Esophagus muscularis mucosa (tissue), 4 donors: ENCODE measurements around the gene COPG2. TPM values are rescaled to one million over a fixed set of nuclear protein-coding genes. Genes with fewer than 3 reads are reported as not detected.
A peak's percentile ranks its signal among the peaks of the same experiment; 100 is the strongest.

Source experiments
- DNase-seq: peaks from one replicate; pipeline ENCODE4 v3.0.0-alpha.2; 2017; ENCODE audit errors: extremely low spot score
- H3K27ac ChIP-seq, 4 donors: fragments of 200-600 bp; sonication (generic); replicated peaks in 1 of 4; 1 replicate in 3 of 4; 2 replicates in 1 of 4; pipeline ENCODE4 v1.5.1; 2016 to 2019; ENCODE audit warnings: mild to moderate bottlenecking in 1 of 4
- H3K27me3 ChIP-seq, 4 donors: fragments of 200-600 bp; sonication (generic); one replicate each; pipeline versions ENCODE4 v1.5.1 to v1.6.0; 2016 to 2019
- H3K36me3 ChIP-seq, 4 donors: fragments of 200-600 bp; sonication (generic); one replicate each; pipeline ENCODE4 v1.5.1; 2016 to 2019
- H3K4me1 ChIP-seq, 4 donors: fragments of 200-600 bp; sonication (generic); one replicate each; pipeline ENCODE4 v1.5.1; 2016 to 2019
- H3K4me3 ChIP-seq, 4 donors: fragments of 200-600 bp; sonication (generic); 1 replicate in 2 of 4; 2 replicates in 2 of 4; pipeline ENCODE4 v1.5.1; 2016 to 2019; ENCODE audit warnings: mild to moderate bottlenecking in 4 of 4, moderate library complexity in 1 of 4
- H3K9me3 ChIP-seq, 4 donors: fragments of 200-600 bp; sonication (generic); 1 replicate in 3 of 4; 2 replicates in 1 of 4; pipeline ENCODE4 v1.5.1; 2016 to 2019
- EP300 ChIP-seq: sonication (generic); formaldehyde crosslinking; IDR thresholded peaks from one replicate; pipeline ENCODE4 v1.6.1; 2017; ENCODE audit warnings: antibody characterized with exemption
- POLR2A ChIP-seq: fragments of 450-650 bp; IDR thresholded peaks from one replicate; pipeline ENCODE4 v1.6.1; 2017; ENCODE audit warnings: antibody characterized with exemption, moderate library complexity, mild to moderate bottlenecking, low read depth
- POLR2AphosphoS5 ChIP-seq, 2 donors: sonication (generic); formaldehyde crosslinking; IDR thresholded peaks; one replicate each; pipeline ENCODE4 v1.6.1; 2017; ENCODE audit warnings: antibody characterized with exemption in 2 of 2
- WGBS: methylation state at CpG from one replicate; pipeline ENCODE4 v1.1.5; 2018; 5-methylcytosine and 5-hydroxymethylcytosine counted together
- intact Hi-C: fragments of 100-400 bp; cut with DNase I; formaldehyde crosslinking; loops from one replicate; pipeline ENCODE4 v1.15.1; 2023
- total RNA-seq, 4 donors: library from RNA; depleted of rRNA; stranded (reverse); fragments of >200 nt; gene quantifications; one replicate each; pipeline versions ENCODE4 v1.1.0 to v1.2.1, GENCODE V29; 2016
- TF ChIP-seq, protein P1 (sequence below), 3 experiments: fragments of 200-600 bp in 2 of 3; fragments of 450-650 bp in 1 of 3; sonication (generic) in 2 of 3; IDR thresholded peaks; one replicate each; pipeline ENCODE4 v1.5.1; 2017 to 2019; ENCODE audit warnings: antibody characterized with exemption in 3 of 3, mild to moderate bottlenecking in 2 of 3, moderate library complexity in 1 of 3

The COPG2 gene
- total RNA-seq, 4 donors from 2014 or later: 9.6 to 11.9 (median 10.7) TPM

DNA sequence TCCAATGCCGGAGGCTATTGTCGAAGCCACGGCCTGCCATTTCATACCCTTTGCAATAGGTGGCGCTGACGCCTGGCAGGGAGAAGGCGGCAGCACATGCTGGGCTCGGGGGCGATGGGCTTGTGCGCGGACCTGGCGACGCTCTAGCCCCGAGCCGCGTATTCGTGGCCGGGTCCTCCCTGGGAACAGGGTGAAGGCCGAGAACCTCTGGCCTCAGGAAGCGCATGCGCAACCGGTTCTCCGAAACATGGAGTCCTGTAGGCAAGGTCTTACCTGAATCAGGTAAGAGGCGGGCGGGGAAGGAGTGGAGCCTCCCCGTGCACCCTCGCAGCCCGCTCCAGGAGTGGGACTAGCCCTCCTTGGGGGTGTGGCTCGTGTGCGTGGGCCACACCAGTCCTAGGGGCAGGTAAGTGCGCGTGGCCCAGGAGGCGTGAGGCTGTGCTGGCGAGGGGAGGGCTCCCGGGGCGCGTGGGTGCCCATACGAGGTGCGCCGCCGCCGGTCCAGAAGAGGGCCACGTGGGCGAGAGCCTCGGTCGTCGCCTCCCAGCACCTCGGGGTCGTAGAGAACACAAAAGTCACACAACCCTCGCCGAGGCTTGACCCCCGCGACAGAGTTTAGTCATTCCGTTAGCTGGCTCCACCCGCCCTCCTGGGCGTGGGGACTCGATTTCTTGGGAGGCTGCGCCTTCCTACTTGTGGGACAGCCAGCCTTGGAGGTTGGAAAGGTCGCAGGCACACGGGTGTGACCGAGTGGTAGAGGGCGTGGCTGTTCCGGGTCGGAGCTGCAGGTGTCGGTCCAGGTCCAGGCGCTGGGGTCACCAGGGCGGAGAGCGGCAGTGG lies 182.2 kb downstream of the COPG2 start:
- no peak for DNase-seq
- H3K27ac ChIP-seq: no peak overlapping the region

DNA sequence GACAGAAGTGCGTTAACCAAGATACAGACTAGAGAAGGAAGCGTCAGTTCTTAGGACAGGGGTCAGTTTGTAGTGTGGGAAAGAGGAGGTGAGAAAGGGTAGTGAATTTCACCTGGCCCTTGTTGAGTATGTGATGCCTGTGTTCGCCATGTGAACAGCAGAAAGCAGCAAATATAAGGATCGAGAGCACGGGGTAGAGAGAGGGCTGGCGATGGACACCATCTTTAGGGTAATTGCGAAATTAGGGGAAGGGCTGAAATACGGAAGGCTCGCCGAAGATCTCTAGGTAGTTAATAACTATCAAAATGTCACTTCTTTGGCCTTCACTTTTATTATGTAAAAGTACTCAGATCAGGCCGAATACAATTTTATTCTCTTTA lies 182.8 kb downstream of the COPG2 start:
- TF ChIP-seq, protein P1, sequence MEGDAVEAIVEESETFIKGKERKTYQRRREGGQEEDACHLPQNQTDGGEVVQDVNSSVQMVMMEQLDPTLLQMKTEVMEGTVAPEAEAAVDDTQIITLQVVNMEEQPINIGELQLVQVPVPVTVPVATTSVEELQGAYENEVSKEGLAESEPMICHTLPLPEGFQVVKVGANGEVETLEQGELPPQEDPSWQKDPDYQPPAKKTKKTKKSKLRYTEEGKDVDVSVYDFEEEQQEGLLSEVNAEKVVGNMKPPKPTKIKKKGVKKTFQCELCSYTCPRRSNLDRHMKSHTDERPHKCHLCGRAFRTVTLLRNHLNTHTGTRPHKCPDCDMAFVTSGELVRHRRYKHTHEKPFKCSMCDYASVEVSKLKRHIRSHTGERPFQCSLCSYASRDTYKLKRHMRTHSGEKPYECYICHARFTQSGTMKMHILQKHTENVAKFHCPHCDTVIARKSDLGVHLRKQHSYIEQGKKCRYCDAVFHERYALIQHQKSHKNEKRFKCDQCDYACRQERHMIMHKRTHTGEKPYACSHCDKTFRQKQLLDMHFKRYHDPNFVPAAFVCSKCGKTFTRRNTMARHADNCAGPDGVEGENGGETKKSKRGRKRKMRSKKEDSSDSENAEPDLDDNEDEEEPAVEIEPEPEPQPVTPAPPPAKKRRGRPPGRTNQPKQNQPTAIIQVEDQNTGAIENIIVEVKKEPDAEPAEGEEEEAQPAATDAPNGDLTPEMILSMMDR (IDR thresholded peaks at IDR 0.05): no peak
- TF ChIP-seq POLR2A: no peak

More for the DNA sequence above, 182.2 kb downstream of the COPG2 start:
- WGBS: 22% methylated on average over 56 of the region's 67 CpGs
- peaks cover 19 to 26% (median 23%) of the 10 kb centered on the region in 4 donors for H3K4me1 ChIP-seq
- no peaks in the 10 kb centered on the region for H3K9me3 ChIP-seq
- peak overlapping the region; percentile 42 to 58 (median 49) for H3K4me3 ChIP-seq
- H3K27me3 ChIP-seq: peaks cover 0 to 72% (median 16%) of the 10 kb centered on the region in 4 donors
- intact Hi-C loops: no loop called here
- no peaks in the 10 kb centered on the region for H3K36me3 ChIP-seq
- TF ChIP-seq, protein P1 (IDR thresholded peaks at IDR 0.05): peak; percentile 42 to 62 (median 46)
- no peak for TF ChIP-seq POLR2AphosphoS5 (IDR thresholded peaks at IDR 0.05)
- no peak for TF ChIP-seq EP300
- no peak for TF ChIP-seq POLR2A

DNA sequence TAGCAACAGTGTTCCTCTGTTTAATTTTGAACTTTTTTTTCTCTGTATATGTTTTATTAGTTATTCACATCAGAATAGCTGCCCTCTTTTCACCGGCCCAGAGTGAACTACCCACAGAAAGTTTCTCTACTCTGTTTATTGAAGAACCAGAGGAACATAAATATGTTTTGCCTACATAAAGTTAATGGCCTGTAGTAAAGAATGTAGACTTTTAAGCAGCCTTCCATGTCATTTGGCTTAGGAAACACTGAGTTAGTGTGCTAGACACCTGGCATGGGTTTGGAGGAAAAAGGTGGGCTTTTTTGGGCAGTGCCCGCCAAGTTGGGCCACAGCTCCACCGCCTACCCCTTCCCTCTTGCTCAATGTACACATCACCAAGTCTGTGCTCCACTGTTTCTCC lies 185.5 kb downstream of the COPG2 start:
- Histone ChIP-seq H3K27ac (no peak overlapping the region), H3K4me3 (no peak overlapping the region), H3K4me1 (peaks cover 11 to 14% (median 12%) of the 10 kb centered on the region in 4 donors), H3K36me3 (no peaks in the 10 kb centered on the region), H3K27me3 (peaks cover 0 to 44% (median 13%) of the 10 kb centered on the region in 4 donors), H3K9me3 (peaks cover 0 to 5% (median 2%) of the 10 kb centered on the region in 4 donors)
- DNase-seq: no peak
- TF ChIP-seq EP300: no peak
- TF ChIP-seq, protein P1 (IDR thresholded peaks at IDR 0.05): no peak
- no peak for TF ChIP-seq POLR2AphosphoS5 (IDR thresholded peaks at IDR 0.05)
- TF ChIP-seq POLR2A: no peak
- intact Hi-C loops: no loop called here
- WGBS: 88% methylated on average over 3 of the region's 3 CpGs

More for the DNA sequence above, 182.8 kb downstream of the COPG2 start:
- H3K4me3 ChIP-seq: peak overlapping the region; percentile 42 to 58 (median 49)
- H3K27me3 ChIP-seq: peaks cover 0 to 66% (median 13%) of the 10 kb centered on the region in 4 donors
- no peak overlapping the region for H3K27ac ChIP-seq
- 75% methylated on average over 11 of the region's 11 CpGs for WGBS
- no peaks in the 10 kb centered on the region for H3K36me3 ChIP-seq
- intact Hi-C loops: no loop called here
- H3K9me3 ChIP-seq: no peaks in the 10 kb centered on the region
- DNase-seq: no peak
- peaks cover 15 to 20% (median 18%) of the 10 kb centered on the region in 4 donors for H3K4me1 ChIP-seq

DNA sequence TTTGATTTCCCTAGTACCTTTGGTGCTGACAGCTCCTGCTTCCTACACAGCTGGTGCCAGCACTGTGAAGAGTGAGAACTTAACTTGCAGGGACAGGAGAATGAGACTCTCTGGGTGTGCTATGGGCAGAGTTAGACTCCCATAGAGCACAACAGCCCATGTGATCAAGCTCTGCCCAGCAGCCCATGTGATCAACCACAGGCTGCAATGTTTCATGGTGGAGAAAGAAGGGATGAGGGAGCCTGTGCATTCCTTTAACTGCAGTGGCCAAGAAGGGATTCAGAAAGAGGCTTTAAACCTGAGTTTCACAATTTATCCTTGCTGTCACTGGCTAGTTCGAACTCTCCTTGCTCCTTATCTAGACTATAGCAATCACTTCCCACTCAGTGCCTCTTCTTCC lies 186.7 kb downstream of the COPG2 start:
- Histone ChIP-seq H3K36me3 (no peaks in the 10 kb centered on the region), H3K27me3 (peaks cover 0 to 35% (median 13%) of the 10 kb centered on the region in 4 donors), H3K4me3 (no peak overlapping the region), H3K27ac (no peak overlapping the region), H3K9me3 (peaks cover 0 to 13% (median 4%) of the 10 kb centered on the region in 4 donors), H3K4me1 (peaks cover 11 to 14% (median 12%) of the 10 kb centered on the region in 4 donors)
- TF ChIP-seq EP300: no peak
- TF ChIP-seq POLR2A: no peak
- TF ChIP-seq, protein P1 (IDR thresholded peaks at IDR 0.05): no peak
- TF ChIP-seq POLR2AphosphoS5 (IDR thresholded peaks at IDR 0.05): no peak
- WGBS: 33% methylated on average over 1 of the region's 1 CpG
- DNase-seq: no peak
- intact Hi-C loops: no loop called here
